GM12872 (cell line): ENCODE measurements around the gene FIBIN.

Experiments
- TF ChIP-seq, protein P1 (sequence below): IDR thresholded peaks from 3 replicates; pipeline ENCODE4 v1.5.1; 2011; ENCODE audit warnings: low read depth, mild to moderate bottlenecking, low read length, moderate library complexity; ENCODE audit not compliant: insufficient read depth

Gene FIBIN

GRCh38 chr11:26985943-26986342 is 8.0 kb upstream of the FIBIN start:
- TF ChIP-seq, protein P1, sequence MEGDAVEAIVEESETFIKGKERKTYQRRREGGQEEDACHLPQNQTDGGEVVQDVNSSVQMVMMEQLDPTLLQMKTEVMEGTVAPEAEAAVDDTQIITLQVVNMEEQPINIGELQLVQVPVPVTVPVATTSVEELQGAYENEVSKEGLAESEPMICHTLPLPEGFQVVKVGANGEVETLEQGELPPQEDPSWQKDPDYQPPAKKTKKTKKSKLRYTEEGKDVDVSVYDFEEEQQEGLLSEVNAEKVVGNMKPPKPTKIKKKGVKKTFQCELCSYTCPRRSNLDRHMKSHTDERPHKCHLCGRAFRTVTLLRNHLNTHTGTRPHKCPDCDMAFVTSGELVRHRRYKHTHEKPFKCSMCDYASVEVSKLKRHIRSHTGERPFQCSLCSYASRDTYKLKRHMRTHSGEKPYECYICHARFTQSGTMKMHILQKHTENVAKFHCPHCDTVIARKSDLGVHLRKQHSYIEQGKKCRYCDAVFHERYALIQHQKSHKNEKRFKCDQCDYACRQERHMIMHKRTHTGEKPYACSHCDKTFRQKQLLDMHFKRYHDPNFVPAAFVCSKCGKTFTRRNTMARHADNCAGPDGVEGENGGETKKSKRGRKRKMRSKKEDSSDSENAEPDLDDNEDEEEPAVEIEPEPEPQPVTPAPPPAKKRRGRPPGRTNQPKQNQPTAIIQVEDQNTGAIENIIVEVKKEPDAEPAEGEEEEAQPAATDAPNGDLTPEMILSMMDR, result no peak

GRCh38 chr11:26987272-26987671 is 6.6 kb upstream of the FIBIN start:
- TF ChIP-seq, protein P1, result no peak

GRCh38 chr11:26987731-26988130 is 6.2 kb upstream of the FIBIN start:
- TF ChIP-seq, protein P1, result no peak

- TF ChIP-seq, protein P1, result no peak
Measured at GRCh38 chr11:26992031-26992541, 1.8 kb upstream of the FIBIN start.

DNA sequence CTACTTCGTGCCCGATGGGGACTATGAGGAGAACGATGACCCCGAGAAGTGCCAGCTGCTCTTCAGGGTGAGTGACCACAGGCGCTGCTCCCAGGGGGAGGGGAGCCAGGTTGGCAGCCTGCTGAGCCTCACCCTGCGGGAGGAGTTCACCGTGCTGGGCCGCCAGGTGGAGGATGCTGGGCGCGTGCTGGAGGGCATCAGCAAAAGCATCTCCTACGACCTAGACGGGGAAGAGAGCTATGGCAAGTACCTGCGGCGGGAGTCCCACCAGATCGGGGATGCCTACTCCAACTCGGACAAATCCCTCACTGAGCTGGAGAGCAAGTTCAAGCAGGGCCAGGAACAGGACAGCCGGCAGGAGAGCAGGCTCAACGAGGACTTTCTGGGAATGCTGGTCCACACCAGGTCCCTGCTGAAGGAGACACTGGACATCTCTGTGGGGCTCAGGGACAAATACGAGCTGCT is 751 bp downstream of the FIBIN start:
- TF ChIP-seq, protein P1, result no peak

- TF ChIP-seq, protein P1, result no peak
Measured at GRCh38 chr11:26995701-26996460, 2.0 kb downstream of the FIBIN start.

- TF ChIP-seq, protein P1, result no peak
Measured at GRCh38 chr11:26997378-26997777, 3.5 kb downstream of the FIBIN start.
